Stimulated activated CD8-positive, alpha-beta memory T cell treated with anti-CD3 and anti-CD28 coated beads, Interleukin-4, amount 100 ng/mL, for 4 hours (primary cell): ENCODE data around the gene VPS26C.
"Not testable (repeated sequence)": the region's sequence is repeated elsewhere in the genome, so short reads cannot be mapped to it uniquely, and the experiment has no call there.

Experiments used
- DNase-seq, 2 donors: peaks; one replicate each; pipeline ENCODE4 v3.0.0-alpha.2; 2020; ENCODE audit warnings: low read depth in 2 of 2, low spot score in 1 of 2

The VPS26C gene

GRCh38 chr21:37231671-37232070 lies 35.5 kb downstream of the VPS26C start:
- no peak for DNase-seq

- DNase-seq: no peak
Observed at GRCh38 chr21:37231249-37231645, 35.9 kb downstream of the VPS26C start.

GRCh38 chr21:37230632-37231248 lies 36.4 kb downstream of the VPS26C start:
- no peak for DNase-seq

GRCh38 chr21:37228003-37228400 lies 39.1 kb downstream of the VPS26C start:
- no peak for DNase-seq

- no peak for DNase-seq
Observed at GRCh38 chr21:37227071-37228002, 39.8 kb downstream of the VPS26C start.

- DNase-seq: no peak
Observed at GRCh38 chr21:37226041-37226920, 40.9 kb downstream of the VPS26C start.

GRCh38 chr21:37224861-37225839 lies 42.0 kb downstream of the VPS26C start:
- DNase-seq: peak in 1 of 2 donors; percentile 41

GRCh38 chr21:37223804-37224345 lies 43.3 kb downstream of the VPS26C start:
- no peak for DNase-seq

- DNase-seq: not testable (repeated sequence)
Observed at GRCh38 chr21:37222248-37222647, 44.9 kb downstream of the VPS26C start.

- DNase-seq: peak; percentile 93 to 94
Observed at GRCh38 chr21:37220981-37221664, 46.0 kb downstream of the VPS26C start.

- no peak for DNase-seq
Observed at GRCh38 chr21:37220433-37220980, 46.6 kb downstream of the VPS26C start.

- DNase-seq: no peak
Observed at GRCh38 chr21:37219761-37220432, 47.2 kb downstream of the VPS26C start.

- no peak for DNase-seq
Observed at GRCh38 chr21:37214952-37215351, 52.2 kb downstream of the VPS26C start.

- no peak for DNase-seq
Observed at GRCh38 chr21:37210799-37211198, 56.3 kb downstream of the VPS26C start.

- DNase-seq: no peak
Observed at GRCh38 chr21:37210130-37210529, 57.0 kb downstream of the VPS26C start.

- DNase-seq: no peak
Observed at GRCh38 chr21:37208741-37209225, 58.4 kb downstream of the VPS26C start.

GRCh38 chr21:37208056-37208721 lies 58.9 kb downstream of the VPS26C start:
- no peak for DNase-seq
